Measurements from ENCODE around the gene NAT9.

NAT9 gene

DNA sequence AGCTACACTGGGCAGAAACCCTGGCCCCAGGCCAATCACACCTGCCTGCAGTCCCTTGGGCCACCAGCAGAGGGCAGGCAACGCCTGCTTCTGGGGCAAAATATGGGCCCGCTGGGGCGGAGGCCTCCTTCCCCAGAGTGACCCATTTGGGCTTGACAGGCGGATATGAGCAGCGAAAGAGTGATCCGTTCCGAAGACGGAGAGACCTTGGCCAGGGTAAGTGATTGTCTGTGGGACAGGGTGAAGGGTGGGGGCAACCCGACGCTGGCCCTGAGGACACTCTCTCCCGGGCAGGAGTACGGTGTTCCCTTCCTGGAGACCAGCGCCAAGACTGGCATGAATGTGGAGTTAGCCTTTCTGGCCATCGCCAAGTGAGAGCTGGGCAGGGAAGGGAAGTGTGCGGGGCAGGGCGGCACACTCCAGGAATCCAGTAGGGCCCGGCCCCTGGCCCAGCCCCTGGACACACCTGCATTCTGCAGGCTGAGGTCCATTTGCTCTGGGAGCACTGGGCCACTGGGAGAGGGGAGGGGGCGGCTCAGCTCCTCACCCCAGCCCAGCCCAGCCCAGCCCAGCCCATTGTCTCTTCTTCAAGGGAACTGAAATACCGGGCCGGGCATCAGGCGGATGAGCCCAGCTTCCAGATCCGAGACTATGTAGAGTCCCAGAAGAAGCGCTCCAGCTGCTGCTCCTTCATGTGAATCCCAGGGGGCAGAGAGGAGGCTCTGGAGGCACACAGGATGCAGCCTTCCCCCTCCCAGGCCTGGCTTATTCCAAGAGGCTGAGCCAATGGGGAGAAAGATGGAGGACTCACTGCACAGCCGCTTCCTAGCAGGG, 31.2 kb downstream of the NAT9 start:
- DNase-seq (ENCODE audit: low read depth) = peak; percentile 82

DNA sequence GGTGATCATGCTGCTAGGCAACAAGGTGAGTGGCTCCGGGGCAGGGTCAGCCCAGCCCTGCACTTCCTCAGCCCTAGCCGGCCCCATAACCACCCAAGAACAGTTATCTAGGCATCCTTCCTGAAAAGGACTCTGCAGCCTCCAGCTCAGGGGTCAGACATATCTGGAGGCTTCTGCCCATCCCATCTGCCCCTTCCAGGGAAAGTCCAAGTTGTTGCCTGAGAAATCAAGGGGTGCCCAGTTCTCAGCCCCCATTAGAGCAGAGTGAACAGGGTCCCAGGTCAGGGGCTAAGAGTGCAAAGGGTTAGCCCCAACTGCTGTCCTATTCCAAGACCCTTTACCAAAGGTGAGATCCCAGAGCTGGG, 31.8 kb downstream of the NAT9 start:
- DNase-seq (ENCODE audit: low read depth) = no peak

DNA sequence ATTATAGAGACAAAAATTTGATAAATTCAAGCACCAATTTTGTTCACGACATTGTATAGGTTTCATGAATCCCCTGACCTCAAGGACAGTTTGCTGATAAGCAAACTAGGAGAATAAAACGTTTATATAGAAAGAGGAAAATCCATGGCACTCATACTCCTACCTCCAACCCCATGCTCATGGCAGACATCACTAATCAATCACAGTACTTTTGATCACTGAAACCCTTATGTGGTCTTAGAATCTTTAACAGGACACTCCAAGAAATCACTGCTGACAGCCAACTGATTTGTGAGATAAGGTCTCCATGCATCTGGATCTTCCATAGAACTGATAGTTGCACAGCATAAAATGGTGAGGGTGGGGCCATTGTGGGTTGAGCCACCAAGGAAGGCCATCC, 32.4 kb downstream of the NAT9 start:
- no peak for DNase-seq (ENCODE audit: low read depth)

- DNase-seq (ENCODE audit: low read depth) = no peak
Observed at GRCh38 chr17:74742978-74743545, 33.1 kb downstream of the NAT9 start.

- peak; percentile 42 for DNase-seq (ENCODE audit: low read depth)
Observed at GRCh38 chr17:74742153-74742515, 34.0 kb downstream of the NAT9 start.

DNA sequence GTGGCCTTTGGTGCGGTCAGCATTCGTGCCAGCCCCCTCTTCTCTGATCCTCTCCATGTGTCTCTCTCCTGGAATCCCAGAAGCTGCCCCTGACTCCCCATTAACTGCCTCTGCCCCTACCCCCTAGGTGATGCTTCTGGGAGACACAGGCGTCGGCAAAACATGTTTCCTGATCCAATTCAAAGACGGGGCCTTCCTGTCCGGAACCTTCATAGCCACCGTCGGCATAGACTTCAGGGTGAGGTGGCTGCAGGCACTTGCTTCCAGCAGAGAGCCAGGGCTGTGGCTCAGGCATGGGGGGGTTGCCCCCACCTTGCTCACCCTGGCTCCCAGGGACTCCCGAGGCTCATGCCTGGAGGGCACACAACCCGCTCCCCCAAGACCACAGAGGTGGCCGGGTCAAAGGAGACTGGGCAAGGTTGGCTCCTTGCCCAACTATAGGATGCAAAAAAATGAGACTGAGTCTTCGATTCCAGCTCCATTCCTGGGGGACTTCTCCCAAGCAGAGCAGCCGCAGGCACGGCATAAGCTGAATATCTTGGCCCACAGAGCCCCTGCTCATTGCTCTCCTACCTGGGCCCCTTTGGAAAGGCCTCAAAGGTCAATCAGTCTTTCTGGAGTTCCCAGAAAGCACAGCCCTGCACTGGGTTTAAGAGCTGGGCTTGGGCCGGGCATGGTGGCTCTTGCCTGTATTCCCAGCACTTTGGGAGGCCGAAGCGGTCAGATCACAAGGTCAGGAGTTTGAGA, 35.3 kb downstream of the NAT9 start:
- no peak for DNase-seq (ENCODE audit: low read depth)

DNA sequence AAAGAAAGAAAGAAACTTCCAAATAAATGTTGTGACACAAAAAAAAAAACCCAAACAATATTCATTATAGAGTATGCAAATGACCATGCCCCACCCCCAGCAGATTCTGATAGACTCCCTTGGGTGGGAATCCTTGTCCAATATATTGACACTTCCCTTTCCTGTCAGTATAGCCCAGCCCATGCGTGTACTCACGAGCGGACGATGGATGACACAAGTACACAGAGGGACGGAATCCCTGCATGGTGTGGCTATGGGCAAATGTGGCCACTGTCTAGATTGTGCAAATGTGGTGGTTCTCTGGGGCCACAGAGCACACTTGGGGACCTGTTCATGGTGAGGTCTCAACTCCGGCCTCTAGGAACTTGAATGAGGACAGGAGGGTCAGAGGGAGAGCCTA, 36.0 kb downstream of the NAT9 start:
- no peak for DNase-seq (ENCODE audit: low read depth)

DNA sequence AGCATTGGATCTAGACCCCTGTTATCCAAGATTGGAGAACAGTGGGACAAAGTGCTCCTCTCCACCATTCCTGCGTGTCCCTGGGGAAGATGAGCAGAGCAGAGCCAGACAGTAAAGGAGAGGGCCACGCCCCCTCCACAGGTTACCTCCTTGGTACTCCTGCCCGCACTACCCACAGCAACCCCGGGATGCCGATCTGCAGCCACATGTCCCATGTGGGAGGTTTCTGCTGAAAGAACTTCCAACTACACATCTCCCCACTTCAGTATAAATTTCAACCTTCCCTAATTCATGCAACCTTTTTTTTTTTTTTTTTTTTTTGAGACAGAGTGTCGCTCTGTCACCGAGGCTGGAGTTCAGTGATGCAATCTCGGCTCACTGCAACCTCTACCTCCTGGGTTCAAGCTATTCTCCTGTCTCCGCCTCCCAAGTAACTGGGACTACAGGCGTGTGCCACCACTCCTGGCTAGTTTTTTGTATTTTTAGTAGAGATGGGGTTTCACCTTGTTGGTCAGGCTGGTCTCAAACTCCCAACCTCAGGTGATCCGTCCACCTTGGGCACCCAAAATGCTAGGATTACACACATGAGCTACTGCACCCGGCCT, 36.8 kb downstream of the NAT9 start:
- DNase-seq (ENCODE audit: low read depth) = no peak

- peak; percentile 60 for DNase-seq (ENCODE audit: low read depth)
Observed at GRCh38 chr17:74738051-74738996, 37.8 kb downstream of the NAT9 start.

- DNase-seq (ENCODE audit: low read depth) = peak; percentile 39
Observed at GRCh38 chr17:74737299-74738050, 38.7 kb downstream of the NAT9 start.

GRCh38 chr17:74736513-74737298, 39.4 kb downstream of the NAT9 start, which contains the start of gene RAB37:
TSS of gene RAB37 (plus strand) at chr17:74737256. CDS start at chr17:74737273, 17 bp downstream.
- peak; percentile 39 for DNase-seq (ENCODE audit: low read depth)

- DNase-seq (ENCODE audit: low read depth) = no peak
Observed at GRCh38 chr17:74734256-74734655, 41.9 kb downstream of the NAT9 start.

- no peak for DNase-seq (ENCODE audit: low read depth)
Observed at GRCh38 chr17:74733365-74734122, 42.6 kb downstream of the NAT9 start.

- DNase-seq (ENCODE audit: low read depth) = no peak
Observed at GRCh38 chr17:74732042-74732867, 43.9 kb downstream of the NAT9 start.

DNA sequence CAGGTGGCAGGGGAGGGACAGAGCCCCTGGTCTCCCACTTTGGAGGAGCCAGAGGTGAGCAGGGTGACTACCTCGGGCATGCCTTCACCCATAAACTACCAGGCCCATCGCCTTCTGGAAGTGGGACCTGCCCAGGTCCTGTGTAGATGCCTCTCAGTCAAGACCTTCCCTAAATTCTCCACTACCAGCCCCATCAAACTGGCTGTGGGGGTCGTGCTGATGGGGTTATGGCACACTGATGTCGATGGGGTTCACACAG, 44.9 kb downstream of the NAT9 start:
- no peak for DNase-seq (ENCODE audit: low read depth)

DNA sequence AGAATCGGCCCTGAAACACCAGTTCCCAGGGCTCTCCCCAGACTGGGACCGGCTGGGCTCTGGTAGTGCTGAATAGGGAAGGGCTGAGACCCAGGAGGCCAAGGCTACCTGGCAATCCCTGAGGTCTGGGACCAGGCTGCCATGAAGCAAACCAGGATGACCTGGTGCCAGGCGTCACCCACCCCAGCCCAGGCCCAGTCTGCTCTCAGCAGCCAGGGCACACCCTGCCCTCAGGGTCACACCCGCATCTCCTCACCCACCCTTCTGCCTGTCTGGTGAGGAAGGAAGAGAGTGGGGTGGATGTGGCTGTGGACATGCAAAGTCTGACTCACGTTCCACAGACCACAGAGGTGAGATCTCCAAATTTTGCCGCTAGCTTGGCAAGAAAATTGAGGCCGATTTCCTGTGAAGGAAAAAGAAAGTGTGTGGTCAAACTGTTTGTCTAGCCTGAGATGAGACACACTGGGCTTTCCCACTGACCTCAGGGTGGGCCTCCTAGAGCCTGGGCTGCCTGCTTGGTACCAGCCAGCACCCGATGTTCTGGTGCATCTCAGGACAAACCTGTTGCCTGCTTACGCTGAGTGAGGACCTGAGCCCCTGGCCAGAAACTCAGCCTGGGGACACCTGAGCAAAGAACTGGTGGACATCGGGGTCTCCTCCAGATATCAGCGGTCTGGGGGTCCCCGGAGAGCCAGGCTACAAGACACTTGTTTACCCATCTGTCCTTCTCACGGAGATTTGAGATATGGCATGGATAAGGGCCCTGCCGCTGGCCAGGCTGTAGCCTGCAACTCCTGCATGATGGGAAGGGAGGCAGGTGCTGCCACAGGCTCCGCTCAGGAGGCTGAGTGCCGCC, 45.4 kb downstream of the NAT9 start:
- peak; percentile 37 for DNase-seq (ENCODE audit: low read depth)

DNA sequence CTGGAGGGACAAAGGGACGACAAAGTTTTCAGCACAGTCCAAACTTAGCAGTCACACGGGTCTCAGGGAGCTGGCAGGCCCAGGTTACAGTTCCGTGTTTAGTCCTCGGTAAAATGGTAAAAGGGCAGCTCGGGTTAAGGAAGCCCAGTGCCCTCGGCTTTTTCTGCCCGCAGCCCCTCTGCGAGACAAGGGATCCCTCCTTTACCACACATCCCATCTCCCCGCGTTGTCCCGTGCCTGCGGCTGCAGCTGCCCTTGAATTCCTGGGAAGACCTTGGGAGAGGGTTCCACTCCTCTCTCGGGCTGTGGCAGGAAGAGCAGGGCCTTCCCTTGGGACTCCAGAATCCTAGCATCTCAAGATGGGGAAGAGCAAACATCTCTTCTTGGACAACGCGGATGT, 46.3 kb downstream of the NAT9 start:
- DNase-seq (ENCODE audit: low read depth) = no peak

DNA sequence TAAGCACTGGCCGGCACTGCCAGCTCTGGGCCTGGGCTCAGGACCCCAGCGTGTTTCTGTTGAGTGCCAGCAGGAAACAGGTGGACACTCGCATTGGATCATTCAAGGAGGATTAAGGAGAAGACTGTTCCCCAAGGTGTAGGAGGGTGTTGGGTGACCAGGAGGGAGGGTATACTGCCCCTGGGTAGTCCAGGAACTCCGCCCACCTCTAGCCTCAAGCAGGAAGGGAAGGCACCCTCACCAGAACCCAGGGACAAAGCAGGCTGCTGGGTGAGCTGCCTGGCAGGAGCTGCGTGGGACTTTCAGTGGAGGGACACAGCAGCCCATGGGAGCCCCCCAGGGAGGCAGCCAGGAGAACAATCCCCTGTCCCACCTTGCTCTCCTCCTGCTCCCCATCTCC, 46.8 kb downstream of the NAT9 start:
- no peak for DNase-seq (ENCODE audit: low read depth)
